Measurements from ENCODE around the gene HMOX1. TPM values are rescaled to one million over a fixed set of nuclear protein-coding genes. Genes with fewer than 3 reads are reported as not detected.
A peak's percentile ranks its signal among the peaks of the same experiment; 100 is the strongest.

HMOX1 gene
- total and polyA plus RNA-seq, 2 of the 13 experiments (the other 11 are each of a cell fraction or from before 2014, with no cell fraction given), result 53.6 to 67.4 TPM

GRCh38 chr22:35376728-35377472 is 4.0 kb upstream of the HMOX1 start (continued):
- TF ChIP-seq GMEB1 (CRISPR knock-in tag; IDR thresholded peaks at IDR 0.05; ENCODE audit: borderline replicate concordance) (no peak), FOSL2 (CRISPR knock-in tag; IDR thresholded peaks at IDR 0.05) (peak; percentile 84), HNF1A (IDR thresholded peaks at IDR 0.05; ENCODE audit: low read depth) (peak; percentile 55; the same call in 1 of the 2 replicates), HNF1A (CRISPR knock-in tag; IDR thresholded peaks at IDR 0.05; ENCODE audit: borderline replicate concordance) (peak; percentile 58; the same call in 1 of the 2 replicates), MIER2 (CRISPR knock-in tag; IDR thresholded peaks at IDR 0.05) (0 out of 2 replicates have a peak, but pooled peaks have one; percentile 62), ZBTB4 (CRISPR knock-in tag; IDR thresholded peaks at IDR 0.05; ENCODE audit: borderline replicate concordance) (no peak), ZNF619 (CRISPR knock-in tag; IDR thresholded peaks at IDR 0.05) (peak; percentile 45; the same call in 1 of the 2 replicates), POLR2G (IDR thresholded peaks at IDR 0.05; ENCODE audit: low read depth, low read length) (no peak), NR3C1 (CRISPR knock-in tag; IDR thresholded peaks at IDR 0.05) (no peak), NAIF1 (CRISPR knock-in tag; IDR thresholded peaks at IDR 0.05; ENCODE audit: borderline replicate concordance) (no peak), ZNF556 (CRISPR knock-in tag; IDR thresholded peaks at IDR 0.05; ENCODE audit: borderline replicate concordance) (peak; percentile 71; the same call in 1 of the 2 replicates), FOXK1 (CRISPR knock-in tag; IDR thresholded peaks at IDR 0.05; ENCODE audit: borderline replicate concordance, low read depth) (peak; percentile 96; the same call in 1 of the 2 replicates), ZNF160 (CRISPR knock-in tag; IDR thresholded peaks at IDR 0.05) (peak; percentile 46; the same call in 1 of the 2 replicates), TRIM22 (IDR thresholded peaks at IDR 0.05) (no peak)
